CD4-positive, alpha-beta T cell treated with Interferon alpha-2 for 1 hour (primary cell): ENCODE results near the gene CHDH.

Experiments used
- DNase-seq, 2 donors: peaks; one replicate each; pipeline ENCODE4 v3.0.0-alpha.2; 2020 to 2022

CHDH gene

DNA sequence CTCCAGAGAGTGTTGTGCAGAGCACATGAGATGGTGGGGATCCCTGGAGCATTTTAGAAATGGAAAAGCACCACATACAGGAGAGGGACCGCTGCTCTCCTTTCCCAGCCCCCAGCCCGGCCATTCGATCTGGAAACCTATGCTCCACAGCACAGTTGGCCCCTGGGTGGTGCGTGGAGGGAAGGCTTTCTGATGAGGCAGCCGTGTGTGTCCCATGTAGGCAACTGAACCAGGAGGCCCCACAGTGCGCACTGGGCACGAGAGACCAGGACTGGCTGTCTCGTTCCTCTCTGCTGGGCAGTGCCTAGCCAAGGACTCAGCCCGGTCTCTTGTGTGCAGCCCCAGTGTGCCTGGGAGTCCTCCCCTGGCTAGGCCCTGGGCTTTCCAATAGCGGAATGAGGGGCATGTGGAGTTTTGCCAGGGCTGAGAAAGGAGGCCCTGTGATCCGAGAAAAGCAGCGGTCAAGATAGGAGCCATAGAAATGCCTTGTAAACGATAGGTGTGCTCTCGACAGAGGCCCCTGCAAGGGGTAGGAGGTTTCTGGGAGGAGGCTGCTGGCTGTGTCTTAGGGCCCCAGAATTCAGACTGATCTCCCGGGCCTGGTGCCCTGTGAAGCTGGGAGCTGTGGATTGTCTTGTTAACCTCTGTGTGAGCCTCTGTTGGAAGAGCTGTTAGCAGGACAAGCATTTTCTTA lies 39.0 kb downstream of the CHDH start:
- DNase-seq: no peak

DNA sequence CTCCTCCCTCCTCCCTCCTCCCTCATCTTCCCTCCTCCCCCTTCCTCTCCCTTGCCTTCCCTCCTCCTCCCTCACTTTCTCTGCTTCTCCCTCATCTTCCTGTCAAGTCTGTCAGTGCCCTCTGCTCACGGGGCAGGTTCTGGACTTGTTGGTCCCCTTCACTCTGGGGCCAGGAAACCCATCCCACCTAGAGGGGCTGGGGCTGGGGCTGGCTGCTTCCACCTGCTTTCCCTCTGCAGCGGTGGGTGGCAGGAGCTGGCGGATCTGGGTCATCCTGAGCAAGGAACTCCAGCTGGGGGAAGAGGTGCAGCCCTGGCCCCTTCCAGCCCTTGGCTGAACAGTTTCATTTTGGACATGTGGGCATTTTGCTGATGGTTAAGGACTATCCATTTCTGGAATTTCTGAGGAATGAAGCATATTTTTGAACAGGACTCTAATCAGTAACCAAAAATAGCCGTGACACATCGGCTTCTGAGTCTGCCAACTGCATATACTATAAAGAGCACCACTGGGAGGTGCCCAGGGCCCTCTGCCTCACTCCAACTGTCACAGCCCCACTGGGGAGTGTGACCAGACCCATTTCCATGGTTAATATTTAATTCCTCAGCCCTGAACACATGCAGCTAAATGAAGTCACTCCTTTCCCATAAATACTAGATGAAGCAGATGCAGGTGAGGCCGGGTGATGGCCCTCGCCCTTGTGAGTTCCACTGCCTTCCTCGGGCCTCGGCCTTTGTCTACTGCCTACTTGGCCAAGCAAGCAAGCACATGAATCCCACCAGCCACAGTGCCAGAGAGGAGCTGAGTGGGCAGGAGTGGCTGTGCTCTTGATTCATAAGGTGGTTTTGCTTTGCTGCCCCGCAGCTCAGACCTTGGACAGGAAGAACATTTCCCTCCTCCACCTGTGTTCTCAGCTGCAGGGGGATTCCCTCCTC lies 39.8 kb downstream of the CHDH start:
- DNase-seq: no peak

DNA sequence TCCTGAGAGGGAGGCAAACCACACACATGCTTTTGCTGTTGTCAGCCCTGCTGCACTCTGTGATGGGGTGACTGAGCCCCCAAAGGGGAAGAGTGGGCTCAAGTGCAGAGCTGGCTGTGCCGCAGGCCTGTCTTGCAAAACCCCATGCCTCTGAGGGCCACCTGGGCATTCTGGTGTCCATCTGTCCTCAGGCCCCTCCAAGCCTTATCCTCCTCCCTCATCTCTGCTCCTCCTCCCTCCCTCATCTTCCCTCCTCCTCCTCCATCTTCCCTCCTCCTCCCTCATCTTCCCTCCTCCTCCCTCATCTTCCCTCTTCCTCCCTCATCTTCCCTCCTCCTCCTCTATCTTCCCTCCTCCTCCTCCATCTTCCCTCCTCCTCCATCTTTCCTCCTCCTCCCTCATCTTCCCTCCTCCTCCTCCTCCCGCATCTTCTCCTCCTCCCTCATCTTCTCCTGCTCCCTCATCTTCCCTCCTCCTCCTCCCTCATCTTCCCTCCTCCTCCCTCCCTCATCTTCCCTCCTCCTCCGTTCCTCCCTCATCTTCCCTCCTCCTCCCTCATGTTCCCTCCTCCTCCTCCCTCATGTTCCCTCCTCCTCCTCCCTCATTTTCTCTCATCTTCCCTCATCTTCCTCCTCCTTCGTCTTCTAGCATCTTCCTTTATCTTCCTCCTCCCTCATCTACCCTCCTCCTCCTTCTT lies 40.6 kb downstream of the CHDH start:
- no peak for DNase-seq

DNA sequence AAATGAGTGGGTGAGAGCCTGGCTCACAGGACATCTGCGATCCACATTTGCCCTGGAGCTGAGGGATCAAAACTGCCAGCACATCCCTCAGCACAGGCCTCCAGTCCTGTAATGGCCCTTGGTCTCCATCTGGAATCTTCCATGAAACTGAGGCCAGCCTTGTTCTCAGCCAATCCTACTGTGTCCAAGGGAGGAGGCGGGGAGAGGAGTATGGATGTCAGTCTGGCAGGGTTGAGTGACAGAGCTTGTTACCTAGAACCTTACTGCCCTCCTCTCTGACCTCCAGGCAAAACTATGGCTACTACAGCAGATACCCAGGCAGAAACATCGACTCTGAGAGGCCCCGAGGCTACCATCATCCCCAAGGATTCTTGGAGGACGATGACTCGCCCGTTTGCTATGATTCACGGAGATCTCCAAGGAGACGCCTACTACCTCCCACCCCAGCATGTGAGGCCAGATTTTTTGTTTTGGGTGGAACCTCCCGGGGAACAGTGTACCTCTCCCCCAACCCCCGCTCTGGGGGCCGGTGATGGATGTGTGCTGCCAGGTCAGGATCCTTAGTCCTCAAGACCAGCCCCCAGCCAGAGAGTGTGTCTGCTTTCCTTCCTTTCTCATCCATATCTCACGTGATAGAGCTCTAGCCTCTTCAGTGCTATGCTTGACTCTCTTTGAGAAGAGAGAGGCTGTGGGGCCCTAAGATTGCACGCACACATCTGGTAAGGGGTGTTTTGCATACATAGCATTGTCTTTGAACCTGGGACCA lies 41.3 kb downstream of the CHDH start:
- no peak for DNase-seq

DNA sequence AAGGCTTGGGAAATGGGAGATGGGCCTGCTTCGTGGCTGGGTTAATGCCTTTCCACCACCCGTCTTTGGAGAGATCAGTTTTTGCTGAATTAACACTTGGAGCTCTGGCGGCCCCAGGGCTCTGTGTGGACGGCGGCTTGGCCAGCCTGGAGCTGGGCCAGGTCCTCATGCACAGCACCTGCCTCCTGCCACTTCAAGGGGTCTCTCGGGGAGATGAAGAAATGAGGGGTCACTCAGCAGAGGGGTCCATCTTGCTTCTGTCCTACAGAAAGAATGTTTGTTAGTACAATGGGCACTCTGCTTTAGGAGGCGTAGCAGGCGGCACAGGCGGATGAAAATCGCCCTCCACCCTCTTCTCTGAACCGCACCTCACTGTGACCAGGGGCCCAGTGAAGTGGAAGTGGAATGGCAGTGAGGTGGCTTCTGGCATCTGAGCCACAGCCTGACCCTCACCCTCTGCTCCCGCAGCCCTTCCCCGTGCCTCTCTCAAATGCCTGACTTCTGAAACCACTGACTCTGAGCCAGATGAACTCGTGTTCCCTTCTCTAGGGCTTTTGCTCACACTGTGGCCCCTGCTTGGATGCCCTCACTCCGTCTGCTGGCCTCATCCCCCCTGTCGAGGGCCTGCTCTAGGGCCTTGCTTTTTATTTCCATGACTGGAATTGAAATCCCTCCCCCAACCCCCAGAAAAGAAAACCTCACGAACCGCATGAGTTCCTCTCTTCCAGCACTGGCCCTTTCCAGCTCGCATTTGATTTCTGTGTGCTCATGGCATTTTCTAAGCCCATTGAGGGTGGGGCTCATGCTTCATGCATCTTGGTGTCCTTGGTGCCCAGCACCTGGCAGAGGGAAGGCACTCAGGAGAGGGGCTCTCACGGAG lies 42.2 kb downstream of the CHDH start:
- no peak for DNase-seq

DNA sequence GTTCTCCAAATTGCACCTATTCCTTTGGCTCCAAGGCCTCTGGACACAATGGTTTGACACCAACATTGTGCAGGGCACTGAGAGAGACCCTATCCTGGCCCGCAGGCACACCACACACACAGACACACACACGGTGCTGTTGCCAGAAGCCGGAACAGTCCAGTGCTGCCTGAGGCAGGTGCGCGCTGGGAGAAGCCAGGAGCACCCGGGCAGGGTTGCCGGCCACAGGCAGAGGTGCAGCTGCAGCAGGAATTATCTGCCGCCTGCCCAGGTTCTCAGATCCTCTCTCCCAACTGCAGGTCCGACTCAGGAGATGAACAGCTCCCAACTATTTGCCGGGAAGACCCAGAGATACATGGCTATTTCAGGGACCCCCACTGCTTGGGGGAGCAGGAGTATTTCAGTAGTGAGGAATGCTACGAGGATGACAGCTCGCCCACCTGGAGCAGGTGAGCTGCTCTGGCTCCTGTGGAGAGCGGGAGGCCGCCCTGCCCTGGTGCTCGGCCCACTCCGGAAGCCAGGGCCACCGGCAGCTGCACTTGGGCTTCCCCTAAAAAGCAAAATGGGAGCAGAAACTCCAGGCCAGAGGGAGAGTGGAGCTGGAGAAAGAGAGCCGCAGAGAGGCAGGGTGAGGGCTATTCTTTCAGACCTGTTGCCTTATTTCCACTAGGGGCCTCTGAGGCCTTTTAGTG lies 42.9 kb downstream of the CHDH start:
- DNase-seq: no peak

DNA sequence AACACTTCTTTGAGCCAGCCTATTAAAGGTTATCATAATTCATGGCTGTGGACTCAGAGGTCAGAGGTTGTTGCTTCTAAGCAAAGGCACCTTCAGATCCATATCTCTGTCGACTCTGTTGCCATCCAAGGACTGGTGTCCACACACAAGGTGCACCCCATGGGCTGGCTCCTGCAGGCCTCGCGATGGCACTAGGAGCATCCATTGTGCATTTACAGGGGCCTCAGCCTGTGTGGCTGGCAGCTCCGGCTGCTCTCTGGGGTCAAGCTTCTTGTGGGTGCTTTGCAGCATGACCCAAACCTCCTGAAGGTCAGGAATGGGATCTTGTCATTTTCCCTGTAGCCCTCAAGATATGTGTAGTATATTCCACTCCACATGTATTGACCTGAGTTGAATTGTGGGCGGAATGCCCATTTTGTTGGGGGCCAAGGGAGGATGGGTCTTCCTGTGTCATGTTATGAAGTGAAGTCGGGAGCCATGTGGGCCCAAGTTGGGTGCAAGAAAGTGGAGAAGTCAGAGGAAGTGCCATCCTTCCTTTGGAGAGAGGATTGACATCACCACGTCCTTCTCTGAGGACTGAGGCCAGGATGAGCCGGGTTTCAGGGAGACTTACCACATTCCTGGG lies 43.9 kb downstream of the CHDH start:
- DNase-seq: no peak

DNA sequence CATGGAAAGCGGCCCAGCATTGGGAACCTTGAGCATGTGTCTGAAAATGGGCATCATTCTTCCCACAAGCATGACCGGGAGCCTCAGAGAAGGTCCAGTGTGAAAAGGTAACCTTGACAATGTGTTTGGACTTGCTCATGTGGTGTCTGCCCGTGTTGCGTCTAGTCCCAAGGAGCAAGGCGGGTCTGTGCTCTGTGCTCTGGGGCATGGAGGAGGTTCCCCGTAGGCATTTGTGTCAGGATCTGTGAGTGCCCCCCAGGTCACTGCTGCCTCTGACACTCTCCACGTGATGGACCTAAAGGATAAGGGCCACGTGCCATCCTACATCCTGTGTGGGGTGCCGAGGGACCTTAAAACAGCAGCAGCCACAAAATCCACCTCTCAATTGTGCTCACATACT lies 44.9 kb downstream of the CHDH start:
- DNase-seq: no peak

DNA sequence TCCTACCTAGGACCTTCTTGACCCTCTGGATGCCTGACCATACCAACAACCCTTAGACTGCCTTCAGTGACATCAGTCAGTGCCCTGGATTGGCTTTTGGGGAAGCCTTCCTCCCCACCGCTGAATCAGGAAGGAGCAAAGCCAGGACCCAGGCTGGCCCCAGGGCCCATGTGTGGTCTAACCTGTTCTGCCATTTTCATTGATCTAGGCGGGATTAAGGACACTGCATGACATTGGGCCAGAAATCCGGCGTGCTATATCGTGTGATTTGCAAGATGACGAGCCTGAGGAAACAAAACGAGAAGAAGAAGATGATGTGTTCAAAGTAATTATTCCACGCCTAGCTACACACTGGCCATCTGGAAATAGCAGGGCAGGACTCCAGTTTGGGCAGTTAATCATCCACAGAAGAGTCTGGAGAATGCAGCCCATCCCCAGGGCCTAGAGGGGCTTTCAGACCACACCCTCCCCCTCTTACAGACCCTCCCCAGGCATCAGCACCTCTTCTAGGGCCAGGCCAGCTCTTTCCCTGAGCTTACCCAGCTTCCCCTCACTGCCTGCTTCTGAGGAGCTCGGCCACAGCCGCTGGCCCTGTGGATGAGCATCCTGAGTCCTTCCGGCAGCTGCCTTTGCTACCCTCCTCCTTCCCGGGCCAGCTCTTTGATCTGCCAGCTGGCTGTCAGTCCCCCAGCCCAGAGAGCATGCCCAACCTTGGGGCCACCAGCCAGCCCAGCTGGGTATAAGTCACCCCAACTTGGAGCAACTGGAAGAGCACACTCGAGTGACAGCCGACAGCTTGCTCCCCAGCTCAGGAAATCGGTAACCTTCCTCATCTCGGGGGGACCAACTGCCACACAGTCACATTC lies 45.9 kb downstream of the CHDH start:
- no peak for DNase-seq

DNA sequence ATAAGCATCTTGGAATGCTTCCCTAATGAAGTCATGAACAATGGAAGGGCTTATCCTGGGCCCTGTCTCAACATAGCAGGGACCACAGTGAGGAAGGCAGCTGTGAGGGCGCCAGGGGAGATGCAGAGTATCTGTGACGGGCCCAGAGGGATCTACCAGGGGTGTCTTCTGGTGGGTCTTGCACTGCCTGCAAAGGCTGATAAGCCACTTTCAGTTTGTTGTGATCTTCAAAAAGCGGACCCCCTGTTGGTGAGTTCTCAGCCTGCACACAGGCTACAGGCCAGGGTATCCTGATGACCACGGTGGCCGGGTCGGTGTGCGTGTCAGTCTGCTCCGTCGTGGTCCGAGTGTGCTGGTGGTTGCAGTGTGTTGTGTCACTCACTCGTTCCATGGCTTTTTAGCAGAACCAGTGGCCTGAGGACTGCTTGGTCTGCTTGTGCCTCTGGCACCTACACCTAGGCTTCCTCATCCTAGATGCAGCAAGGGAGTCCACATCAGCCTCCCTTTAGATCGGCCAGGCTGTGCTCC lies 46.8 kb downstream of the CHDH start:
- no peak for DNase-seq

DNA sequence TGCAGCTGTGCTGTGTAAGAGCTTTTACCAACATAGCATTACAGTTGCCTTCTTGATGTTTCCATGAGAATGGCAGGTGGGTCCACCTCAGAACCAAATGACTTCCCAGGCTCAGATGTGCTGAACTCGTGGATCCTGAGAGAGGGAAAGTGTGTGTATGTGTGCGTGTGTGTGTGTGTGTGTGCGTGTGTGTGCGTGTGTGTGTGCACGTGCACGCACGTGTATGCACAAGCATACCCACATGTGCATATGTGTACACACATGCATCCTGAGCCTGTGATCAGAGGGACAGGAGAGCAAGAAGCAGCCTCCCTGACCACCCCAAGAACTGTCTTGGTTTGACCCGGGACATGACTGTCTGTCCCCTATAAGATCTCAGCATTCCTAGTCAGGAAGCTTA lies 48.1 kb downstream of the CHDH start:
- DNase-seq: no peak

DNA sequence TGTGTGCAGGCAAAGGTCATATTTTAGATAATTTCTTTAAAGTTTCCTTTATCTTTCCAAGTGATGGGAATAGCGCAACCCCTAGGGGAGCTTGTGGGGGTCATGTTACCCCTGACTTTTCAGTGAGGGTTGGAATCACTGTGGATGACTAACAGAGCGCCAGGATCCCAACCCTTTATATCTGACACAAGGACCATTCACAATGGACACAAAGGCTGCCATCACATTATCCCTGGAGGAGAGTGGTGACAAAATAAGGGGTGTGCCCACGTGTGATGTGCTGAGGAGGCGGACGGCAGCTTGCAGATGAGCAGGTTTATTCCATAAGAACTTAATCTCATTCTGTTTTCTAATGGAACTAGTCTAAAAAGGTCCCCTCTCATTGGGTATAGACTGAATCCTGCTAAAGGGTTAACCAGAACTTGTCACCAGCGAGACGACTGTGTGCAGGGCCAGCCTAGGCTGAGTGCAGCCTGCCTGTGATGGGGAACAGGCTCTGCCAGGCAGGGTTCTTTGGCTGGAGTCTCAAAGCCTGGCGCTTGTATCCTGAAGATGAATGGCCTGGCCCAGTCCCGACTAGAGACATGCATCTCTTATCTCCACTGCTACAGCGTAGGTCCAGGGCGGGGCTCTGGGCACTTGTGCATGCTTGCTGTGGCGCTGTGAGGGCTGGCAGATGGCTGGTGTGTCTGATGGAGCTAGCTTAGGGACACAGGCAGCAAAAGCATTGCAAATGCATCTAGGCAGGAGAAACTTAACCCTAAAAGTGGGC lies 50.2 kb downstream of the CHDH start:
- no peak for DNase-seq

DNA sequence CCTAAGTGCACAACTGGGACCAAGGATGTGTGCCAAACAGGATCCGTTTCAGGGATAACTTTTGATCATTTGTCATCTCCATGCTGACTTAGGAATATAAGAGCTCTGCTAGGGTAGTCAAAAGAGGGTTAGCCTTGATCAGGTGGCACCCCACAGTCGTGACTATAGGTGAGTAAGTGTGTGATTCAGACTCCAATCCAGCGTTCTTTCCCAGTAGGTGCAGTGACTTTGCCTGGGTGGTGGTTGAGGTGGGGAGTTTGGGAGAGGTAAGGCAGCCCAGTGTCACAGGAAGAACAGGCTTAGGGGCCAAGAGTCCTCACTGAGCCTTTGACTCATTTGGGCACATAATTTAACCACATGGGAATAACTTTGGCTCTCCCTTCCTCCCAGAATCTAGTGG lies 51.0 kb downstream of the CHDH start:
- DNase-seq: no peak

DNA sequence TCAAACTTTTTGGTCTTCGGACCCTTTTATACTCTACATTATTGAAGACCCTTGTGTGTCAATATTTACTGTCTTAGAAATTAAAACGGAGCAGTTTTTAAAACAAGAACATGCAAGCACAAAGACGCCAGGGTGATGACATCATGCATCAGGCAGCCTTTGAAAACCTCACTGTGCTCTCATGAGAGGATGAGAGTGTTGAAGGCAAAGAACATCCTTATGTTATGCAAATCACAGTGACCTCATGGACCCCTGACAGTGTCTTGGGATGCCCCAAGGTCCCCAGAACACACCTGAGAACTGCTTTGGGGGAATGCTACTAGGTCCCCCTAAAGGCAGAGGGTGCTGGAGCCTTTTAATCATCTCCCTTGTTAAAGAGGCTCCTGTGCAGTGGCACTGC lies 51.6 kb downstream of the CHDH start:
- no peak for DNase-seq

DNA sequence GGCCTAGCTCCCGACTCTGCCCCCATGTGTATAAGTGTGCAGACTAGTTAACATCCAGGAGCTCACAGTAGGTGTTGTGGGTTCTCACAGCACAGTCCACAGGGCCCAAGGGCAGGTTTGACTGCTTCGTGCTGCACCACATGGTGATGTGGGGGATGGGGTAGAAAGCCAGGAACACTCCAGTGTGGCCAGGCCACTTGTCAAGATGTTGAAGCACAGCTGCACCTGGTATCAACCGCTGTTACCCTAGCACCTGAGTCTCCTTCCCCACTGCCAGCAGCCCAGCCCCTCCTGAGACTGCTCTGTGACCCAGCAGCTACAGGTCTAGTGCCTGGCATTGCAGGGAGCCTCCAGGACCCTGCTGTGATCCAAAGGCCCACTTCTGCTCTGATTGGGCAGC lies 53.4 kb downstream of the CHDH start:
- no peak for DNase-seq

DNA sequence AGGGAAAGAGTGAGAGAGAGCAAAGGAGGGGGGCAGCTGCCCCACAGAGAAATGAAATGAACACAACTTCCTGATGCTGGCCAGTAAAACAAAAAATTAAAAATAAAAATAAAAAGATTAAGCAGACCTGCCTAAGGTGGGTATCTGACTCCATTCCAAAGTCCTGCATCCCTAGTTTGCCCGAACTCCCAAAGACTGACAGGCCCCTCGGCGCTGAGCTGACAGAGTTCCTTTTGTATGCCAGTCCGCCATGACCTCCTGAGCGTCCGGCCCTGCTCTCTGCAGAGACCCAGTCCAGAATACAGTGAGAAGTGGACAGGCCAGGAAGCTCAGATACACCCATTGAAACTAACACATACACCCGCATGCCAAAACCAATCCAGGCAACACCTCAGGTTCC lies 54.9 kb downstream of the CHDH start:
- no peak for DNase-seq

DNA sequence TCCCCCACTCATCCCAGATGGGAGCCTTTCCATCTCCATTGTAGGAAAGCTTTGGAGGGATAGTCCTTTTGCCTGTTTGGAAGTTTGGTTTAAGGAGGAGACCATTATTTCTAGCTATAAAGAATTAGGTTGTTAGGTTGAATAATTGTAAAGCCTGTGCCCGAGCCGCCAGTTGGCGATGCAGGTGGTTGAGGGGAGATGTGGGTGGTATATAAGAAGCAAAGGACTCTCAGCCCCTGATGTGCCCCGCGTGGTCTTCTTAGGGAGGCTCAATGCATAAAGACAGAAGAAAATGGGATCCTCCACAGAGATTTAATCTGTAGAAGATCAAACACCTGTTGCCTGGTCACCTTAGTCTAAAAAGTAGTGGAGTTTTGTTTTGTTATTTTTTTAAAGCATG lies 55.7 kb downstream of the CHDH start:
- no peak for DNase-seq

DNA sequence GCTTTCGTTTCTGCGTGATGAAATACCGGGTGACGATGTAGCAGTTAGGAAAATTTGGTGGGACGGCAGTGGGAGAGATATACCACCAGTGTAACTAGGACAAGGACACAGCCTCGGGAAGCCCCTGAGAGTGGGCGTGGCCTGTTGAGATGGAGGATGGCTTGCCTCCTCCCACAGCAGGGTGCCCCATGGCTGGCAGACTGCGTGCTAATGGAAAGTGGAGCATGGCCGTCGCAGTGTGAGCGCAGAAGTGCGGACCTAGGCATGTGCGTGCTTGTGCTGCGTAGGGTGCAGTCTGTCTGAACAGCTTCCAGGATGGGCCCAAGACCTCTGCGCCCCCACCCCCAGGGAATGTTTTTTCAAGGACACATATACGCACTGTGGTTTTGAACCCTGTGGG lies 56.8 kb downstream of the CHDH start:
- no peak for DNase-seq

DNA sequence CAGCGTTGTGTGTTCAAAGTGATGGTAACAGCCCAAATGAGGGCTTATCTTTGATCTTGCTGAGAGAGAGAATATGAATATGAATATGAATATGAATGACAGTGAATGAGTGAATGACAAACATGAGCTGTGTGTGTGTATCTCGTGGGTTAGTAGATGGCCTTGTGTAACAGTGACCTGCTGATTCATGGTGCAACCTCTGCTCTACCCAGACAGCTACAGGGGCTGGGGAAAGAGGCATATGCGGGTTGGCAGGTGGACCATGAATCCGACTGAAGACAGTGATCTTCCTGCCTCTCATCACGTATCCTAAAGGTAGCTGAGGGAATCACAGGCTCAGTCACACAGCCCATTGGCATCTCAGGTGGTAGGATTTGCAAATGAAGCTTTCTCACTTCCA lies 58.2 kb downstream of the CHDH start:
- no peak for DNase-seq
